Cardiac septum (tissue), 1 donor: ENCODE data around the gene PPP1R12B. TPM values are rescaled to one million over a fixed set of nuclear protein-coding genes. Genes with fewer than 3 reads are reported as not detected.
"Not testable (repeated sequence)": the region's sequence is repeated elsewhere in the genome, so short reads cannot be mapped to it uniquely, and the experiment has no call there.

Source experiments
- DNase-seq: peaks from one replicate; pipeline ENCODE4 v3.0.0-alpha.2; 2020; ENCODE audit warnings: low spot score
- intact Hi-C: fragments of 100-400 bp; cut with DNase I; formaldehyde crosslinking; loops from one replicate; pipeline ENCODE4 v1.14.0; 2022
- total RNA-seq: library from RNA; stranded (reverse); fragmentation: NEBNext Ultra II Directional; extraction: Animal tissue kit (Norgen Biotek cat#: 25700); gene quantifications from one replicate; pipeline ENCODE4 v1.2.1, GENCODE V29; 2021
- donor health status: DM: no; HTN: no; CAD: no.

PPP1R12B gene
- total RNA-seq, 1 donor from 2014 or later, result 428 TPM

GRCh38 chr1:202381867-202382266, 33.4 kb downstream of the PPP1R12B start:
- intact Hi-C loops, DNase-seq: not testable (repeated sequence)

- DNase-seq, intact Hi-C loops: not testable (repeated sequence)
These were observed 47.3 kb downstream of the PPP1R12B start for GRCh38 chr1:202395831-202396230.

- intact Hi-C loops, result no loop called here
- DNase-seq, result no peak
These were observed 48.8 kb downstream of the PPP1R12B start for GRCh38 chr1:202397256-202397655.

- DNase-seq, intact Hi-C loops: not testable (repeated sequence)
These were observed 49.9 kb downstream of the PPP1R12B start for GRCh38 chr1:202398439-202398838.

GRCh38 chr1:202401771-202402170, 53.3 kb downstream of the PPP1R12B start:
- intact Hi-C loops, result loop anchor here (5.0 kb wide), 1 partner anchor 49 kb away; no protein-coding TSS in a partner anchor
- DNase-seq, result not testable (repeated sequence)

- DNase-seq, result not testable (repeated sequence)
- intact Hi-C loops, result loop anchor here (5.0 kb wide), 1 partner anchor 51 kb away; no protein-coding TSS in a partner anchor
These were observed 54.9 kb downstream of the PPP1R12B start for GRCh38 chr1:202403381-202403780.

GRCh38 chr1:202405928-202406327, 57.4 kb downstream of the PPP1R12B start:
- no peak for DNase-seq
- intact Hi-C loops, result no loop called here

GRCh38 chr1:202406896-202407295, 58.4 kb downstream of the PPP1R12B start:
- DNase-seq, intact Hi-C loops: not testable (repeated sequence)

GRCh38 chr1:202407378-202407777, 58.9 kb downstream of the PPP1R12B start:
- intact Hi-C loops, DNase-seq: not testable (repeated sequence)

GRCh38 chr1:202410251-202410650, 61.8 kb downstream of the PPP1R12B start:
- intact Hi-C loops, result loop anchor here (5.0 kb wide), 1 partner anchor 52 kb away; no protein-coding TSS in a partner anchor
- not testable (repeated sequence) for DNase-seq

GRCh38 chr1:202410854-202411357, 62.4 kb downstream of the PPP1R12B start:
- DNase-seq, result not testable (repeated sequence)
- intact Hi-C loops, result loop anchor here (5.0 kb wide), 1 partner anchor 51 kb away; no protein-coding TSS in a partner anchor

- intact Hi-C loops, result loop anchor here (5.0 kb wide), 1 partner anchor 51 kb away; no protein-coding TSS in a partner anchor
- no peak for DNase-seq
These were observed 62.9 kb downstream of the PPP1R12B start for GRCh38 chr1:202411422-202411821.

GRCh38 chr1:202412421-202412820, 63.9 kb downstream of the PPP1R12B start:
- DNase-seq, result not testable (repeated sequence)
- intact Hi-C loops, result loop anchor here (5.0 kb wide), 1 partner anchor 50 kb away; no protein-coding TSS in a partner anchor

- no peak for DNase-seq
- intact Hi-C loops, result no loop called here
These were observed 68.1 kb downstream of the PPP1R12B start for GRCh38 chr1:202416641-202417040.

GRCh38 chr1:202417141-202417540, 68.6 kb downstream of the PPP1R12B start:
- DNase-seq, intact Hi-C loops: not testable (repeated sequence)

GRCh38 chr1:202417762-202418201, 69.3 kb downstream of the PPP1R12B start:
- DNase-seq, intact Hi-C loops: not testable (repeated sequence)

- intact Hi-C loops, DNase-seq: not testable (repeated sequence)
These were observed 71.2 kb downstream of the PPP1R12B start for GRCh38 chr1:202419731-202420130.

- DNase-seq, intact Hi-C loops: not testable (repeated sequence)
These were observed 72.1 kb downstream of the PPP1R12B start for GRCh38 chr1:202420422-202421094.

- intact Hi-C loops, DNase-seq: not testable (repeated sequence)
These were observed 74.2 kb downstream of the PPP1R12B start for GRCh38 chr1:202422709-202423108.

GRCh38 chr1:202424260-202424659, 75.8 kb downstream of the PPP1R12B start:
- DNase-seq, intact Hi-C loops: not testable (repeated sequence)

GRCh38 chr1:202430111-202430510, 81.6 kb downstream of the PPP1R12B start:
- DNase-seq, intact Hi-C loops: not testable (repeated sequence)
